Activated CD8-positive, alpha-beta memory T cell treated with anti-CD3 and anti-CD28 coated beads, Interleukin-2, amount 50 U/mL, for 24 hours (primary cell): ENCODE data around the gene ARPC2.
A peak's percentile ranks its signal among the peaks of the same experiment; 100 is the strongest.

Experiments
- DNase-seq: peaks from one replicate; pipeline ENCODE4 v3.0.0-alpha.2; 2020; ENCODE audit errors: extremely low read depth

ARPC2 gene

DNA sequence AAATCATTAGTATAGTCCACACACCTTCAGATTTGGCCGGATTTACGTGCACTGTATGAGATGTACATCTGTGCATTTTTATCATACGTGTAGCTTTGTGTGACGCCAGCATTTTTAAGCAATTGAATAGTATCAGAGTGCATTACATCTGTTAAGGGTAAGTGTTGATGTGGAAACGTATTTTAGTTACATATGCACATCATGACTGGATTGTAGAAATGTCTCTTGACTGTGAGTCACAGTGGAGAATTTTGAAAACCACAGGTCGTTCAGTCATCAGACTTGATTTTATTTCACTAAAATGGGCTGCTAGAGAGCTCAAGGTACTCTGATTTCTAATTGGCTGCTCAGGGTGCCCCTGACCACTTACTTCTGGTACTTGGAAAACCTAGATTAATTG lies 38.5 kb downstream of the ARPC2 start:
- DNase-seq = no peak

DNA sequence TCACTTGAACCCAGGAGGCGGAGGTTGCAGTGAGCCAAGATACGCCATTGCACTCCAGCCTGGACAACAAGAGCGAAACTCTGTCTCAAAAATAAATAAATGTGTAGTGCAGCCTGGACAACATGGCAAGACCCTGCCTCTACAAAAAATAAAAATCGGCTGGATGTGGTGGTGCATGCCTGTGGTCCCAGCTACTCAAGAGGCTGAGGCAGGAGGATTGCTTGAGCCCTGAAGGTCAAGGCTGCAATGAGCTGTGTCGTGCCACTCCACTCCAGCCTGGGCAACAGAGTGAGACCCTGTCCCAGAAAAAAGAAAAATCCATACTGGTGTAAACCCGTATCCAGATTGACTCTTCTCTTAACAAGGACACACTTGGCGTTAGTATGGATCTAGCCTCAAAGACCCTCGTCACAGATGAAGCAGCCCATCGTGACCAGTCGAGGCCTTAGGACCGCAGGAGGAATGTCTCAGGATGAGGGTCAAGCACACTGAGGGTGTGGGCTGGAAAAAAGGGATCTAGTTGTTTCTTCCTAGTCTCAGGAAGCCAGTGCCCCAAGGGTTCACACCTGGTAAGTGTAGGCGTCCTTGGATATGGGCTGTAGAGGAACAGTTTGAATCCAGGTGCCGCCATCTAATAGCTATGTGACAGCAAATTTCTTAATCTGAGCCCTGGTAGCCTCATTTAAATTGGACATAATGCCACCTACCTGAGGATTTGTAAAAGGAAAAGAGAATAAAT lies 39.8 kb downstream of the ARPC2 start:
- DNase-seq = no peak

DNA sequence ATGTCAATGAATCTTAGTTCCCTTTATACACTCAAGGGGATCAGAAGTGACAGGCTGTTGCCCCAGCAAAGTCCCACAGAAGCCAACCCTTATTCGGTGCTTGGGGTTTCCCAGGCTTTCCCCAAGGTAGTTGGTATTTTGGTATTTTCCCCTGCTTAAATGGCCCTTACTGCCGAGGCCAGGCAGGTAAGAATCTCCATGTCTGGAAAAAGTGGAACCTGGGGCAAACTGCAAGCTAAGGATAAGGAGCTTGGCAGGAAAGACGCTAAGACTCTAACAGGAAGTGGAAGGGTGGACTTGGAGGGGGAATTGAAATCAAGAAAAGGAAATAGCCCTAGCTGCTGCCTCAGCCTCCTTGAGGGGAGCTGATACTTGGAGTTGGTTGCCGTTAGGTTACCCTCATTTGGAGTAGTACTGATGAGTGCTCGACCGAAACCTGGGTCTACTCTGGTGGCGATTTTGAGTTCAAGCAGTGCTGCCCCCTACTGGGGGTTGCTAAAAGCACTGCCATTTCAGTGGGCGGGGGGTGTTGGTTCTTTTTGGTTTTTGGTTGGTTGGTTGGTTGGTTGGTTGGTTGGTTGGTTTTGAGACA lies 40.5 kb downstream of the ARPC2 start:
- peak; percentile 30 for DNase-seq

DNA sequence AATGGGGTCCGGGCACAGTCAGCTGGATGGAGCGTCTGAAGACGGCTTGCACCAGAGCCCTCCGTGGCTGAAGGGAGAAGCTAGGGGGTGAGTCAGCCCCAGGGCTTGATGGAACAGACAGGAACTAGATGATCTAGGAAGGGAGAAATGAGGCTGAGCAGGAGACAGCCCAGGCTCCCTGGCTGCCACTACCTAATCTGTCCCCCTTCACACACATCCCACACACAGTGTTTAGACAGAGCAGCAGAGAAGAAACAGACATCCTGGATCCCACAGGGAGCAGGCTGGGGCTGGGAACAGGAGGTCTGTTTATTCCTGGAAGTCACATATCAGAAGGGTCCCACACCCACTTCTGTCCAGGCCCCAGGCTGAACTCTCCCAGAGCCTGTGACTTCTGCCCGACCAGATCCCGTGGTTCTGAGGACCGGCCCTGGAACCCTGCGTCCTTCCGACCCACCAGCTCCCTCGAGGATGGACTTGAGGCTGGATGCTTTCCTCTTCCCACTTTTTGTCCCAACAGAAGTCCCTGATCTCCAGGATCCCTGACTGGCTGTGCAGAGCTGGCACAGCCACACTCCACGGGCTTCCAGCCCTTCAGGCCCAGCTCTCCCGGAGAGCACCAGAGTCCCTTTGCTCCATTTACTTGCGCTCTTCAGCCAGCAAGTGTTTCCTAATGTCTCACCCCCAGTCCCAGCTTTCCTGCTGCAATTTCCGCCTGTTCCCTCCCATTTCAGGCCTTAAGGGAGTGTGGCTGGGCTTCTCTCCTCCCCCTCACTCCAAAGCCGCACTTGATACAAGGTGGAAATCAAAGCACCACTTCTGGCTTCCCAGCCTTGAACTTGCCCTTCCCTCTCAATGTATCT lies 42.3 kb downstream of the ARPC2 start:
- no peak for DNase-seq

DNA sequence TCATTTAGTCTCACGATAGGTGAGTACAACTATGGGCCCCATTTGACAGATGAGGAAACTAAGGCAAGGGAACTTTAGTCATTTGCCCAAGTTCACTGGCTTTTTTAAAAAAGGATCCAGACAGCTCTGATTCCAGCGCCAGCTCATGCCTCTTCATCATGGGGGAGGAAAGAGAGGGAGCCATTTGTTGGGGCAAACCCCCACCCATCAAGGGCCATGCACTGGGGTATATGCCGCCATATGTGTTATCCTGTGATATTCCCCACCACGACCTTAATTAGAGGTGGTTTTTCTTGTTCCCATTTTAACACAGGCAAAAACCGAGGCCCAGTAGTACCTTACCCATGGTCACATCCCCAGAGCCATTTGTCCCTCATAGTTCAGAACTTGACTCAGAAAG lies 43.2 kb downstream of the ARPC2 start:
- no peak for DNase-seq

DNA sequence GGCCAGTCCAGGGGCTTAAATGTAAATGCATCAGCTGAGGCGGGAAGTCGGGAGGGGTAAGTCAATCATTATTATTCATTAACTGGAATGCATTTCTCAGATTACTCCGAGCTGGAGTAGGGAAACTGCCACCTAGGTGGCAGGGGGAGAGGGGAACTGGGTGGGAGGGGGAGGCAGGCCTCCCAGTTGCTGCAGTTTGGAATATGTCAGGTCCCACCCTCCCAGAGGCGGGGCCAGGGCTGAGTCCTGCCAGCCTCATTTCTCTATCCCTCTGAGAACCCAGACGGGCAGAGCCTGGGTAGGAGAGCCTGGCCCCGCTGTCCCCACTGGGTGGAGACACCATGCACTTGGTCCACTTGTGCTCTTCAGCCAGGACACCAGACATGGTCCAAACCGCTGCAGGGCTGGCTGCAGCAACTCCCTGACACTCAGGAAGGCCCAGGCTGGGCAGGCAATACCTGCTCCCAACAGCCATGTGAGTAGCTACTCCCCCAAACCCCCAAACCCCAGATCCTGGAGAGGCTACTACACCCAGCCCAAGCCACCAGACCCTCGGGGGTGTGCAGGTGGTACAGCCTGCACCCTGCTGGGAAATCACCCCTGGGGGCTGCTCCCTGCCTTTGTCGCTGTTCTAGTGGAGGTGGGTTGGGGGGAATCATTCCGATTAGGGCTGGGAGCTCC lies 43.9 kb downstream of the ARPC2 start, which contains the start of gene GPBAR1:
GPBAR1 (plus strand) TSS at position 274 of the 681 bp plus-strand sequence. CDS start 1,710 bp downstream, outside the sequence.
- DNase-seq = no peak

DNA sequence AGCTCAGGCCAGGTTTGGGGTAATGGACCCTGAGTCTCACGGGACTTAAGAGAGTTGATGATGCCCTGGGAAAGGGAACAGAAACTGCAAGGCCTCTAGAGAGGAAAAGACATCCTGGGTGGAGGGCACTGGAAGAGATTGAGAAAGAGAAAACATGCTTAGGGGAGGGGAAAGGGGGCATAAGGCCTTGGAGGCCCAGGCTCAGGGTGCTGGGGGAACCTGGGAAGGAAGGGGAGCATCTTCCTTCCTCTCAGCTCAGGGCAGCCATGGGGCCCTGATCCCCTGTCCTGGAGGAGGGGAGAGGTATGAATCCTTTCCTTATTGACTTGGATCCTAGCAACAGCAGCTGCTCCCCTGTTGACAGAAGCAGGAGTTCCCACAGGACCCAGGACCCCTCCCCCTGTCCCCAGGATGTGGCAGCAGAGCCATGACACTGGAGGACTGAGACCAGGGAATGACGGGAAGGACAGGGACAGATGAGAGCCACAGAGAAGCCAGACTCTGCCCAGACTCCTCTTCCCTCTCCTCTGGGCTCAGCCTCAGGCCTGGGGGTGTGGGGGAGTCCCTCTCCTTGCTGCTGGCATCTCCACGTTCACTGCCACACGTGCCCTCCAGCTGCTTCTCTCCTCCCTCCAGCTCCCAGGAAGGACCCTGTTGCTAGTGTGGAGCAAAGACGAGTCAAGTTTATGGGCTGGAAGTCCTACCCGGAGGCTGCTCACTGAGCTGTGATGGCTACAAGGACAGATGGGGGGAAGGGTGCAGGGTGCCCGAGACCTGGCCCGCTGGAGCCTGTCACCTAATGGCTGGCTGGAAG lies 44.6 kb downstream of the ARPC2 start:
- no peak for DNase-seq

DNA sequence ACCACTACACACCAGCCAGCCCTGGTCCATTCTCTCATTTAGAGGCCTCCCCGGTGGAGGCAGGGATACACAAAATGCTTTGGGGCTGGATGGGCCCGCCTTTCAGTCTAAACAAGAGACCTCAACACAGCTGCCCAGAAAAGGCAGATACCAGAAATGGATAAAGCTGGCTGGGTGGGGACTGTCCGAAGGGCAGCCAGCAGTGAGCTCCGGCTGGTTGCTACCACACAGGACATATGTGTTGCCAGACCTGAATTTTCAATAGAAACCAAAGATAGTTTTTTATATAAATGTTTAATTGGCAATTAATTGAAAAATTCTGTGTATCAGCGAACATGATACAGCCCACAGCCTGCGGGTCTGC lies 45.2 kb downstream of the ARPC2 start:
- no peak for DNase-seq

DNA sequence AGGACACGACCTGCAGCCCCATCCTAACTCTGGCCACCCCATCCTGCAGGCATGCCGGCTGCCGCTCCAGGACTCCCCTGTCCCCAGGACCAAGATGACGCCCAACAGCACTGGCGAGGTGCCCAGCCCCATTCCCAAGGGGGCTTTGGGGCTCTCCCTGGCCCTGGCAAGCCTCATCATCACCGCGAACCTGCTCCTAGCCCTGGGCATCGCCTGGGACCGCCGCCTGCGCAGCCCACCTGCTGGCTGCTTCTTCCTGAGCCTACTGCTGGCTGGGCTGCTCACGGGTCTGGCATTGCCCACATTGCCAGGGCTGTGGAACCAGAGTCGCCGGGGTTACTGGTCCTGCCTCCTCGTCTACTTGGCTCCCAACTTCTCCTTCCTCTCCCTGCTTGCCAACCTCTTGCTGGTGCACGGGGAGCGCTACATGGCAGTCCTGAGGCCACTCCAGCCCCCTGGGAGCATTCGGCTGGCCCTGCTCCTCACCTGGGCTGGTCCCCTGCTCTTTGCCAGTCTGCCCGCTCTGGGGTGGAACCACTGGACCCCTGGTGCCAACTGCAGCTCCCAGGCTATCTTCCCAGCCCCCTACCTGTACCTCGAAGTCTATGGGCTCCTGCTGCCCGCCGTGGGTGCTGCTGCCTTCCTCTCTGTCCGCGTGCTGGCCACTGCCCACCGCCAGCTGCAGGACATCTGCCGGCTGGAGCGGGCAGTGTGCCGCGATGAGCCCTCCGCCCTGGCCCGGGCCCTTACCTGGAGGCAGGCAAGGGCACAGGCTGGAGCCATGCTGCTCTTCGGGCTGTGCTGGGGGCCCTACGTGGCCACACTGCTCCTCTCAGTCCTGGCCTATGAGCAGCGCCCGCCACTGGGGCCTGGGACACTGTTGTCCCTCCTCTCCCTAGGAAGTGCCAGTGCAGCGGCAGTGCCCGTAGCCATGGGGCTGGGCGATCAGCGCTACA lies 45.9 kb downstream of the ARPC2 start:
- no peak for DNase-seq

DNA sequence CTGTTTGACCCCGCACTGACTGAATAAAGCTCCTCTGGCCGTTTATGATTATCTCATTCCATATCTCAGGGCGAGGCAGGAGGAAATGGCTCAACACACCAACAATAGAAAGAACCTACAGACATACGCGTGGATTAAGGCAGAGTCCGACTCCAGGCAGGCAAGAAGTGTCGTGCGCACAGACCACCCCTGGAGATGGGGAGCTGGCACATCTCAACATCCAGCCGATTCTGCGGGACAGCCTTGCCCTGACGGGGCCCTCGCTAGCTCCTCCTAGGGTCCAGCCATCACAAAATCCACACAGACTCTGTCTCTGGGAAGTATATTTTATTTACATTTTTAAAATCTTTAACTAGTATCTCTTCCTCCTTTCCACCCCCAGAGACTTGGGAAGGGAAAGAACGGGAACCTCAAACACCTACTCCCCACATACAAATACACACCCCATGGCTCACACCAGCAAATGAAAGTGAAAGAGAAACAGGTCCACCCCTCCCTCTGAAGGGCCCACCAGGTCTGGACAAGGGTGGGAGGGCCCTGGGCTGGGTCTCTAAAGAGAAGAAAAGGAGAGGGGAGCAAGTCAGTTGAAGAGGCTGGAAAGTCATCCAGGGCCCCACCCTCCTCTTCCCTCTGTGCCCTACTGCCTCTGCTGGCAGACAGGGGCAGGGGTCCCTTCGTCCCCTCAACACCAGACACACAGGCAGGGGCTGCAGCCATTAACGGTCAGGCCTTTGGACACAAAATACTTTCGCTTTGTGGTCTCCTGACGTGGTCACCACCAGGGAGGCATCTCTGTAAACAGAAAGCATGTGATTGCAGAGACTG lies 47.0 kb downstream of the ARPC2 start:
- DNase-seq = no peak

DNA sequence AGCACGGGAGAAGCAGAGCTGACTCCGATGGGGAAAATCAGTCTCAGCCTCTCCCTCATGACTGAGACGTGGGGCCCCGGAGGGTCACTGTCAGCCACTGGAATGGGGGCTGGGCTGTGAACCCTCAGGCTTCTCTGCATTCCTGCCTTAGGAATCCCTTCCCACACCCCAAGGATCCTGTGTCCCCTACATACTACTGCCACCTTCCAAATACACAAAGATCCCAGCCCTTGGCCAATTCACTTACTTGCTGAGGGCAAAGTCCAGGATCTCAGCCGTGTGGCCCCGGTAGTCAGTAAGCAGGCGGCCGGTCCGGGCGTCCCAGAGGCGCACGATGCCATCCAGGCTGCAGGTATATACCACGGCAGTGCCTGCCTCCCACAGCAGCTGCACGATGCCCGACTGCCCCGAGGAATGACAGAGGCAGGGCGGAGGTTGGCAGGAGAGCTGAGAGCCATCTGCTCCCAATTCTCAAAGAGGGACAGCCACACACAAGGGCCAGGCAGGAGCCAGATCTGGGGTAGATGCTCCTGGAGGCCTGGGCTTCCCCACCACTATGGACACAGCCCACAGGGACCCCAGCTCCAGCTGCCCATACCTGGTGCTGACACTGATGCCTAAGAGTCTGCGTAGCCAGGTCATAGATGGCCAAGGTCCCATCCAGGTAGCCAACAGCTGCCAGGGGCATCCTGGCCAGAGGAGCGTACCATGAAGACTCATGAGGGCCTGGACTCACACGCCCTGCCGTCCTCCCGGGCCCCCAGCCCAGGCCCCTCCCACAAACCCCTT lies 48.0 kb downstream of the ARPC2 start:
- DNase-seq = no peak

DNA sequence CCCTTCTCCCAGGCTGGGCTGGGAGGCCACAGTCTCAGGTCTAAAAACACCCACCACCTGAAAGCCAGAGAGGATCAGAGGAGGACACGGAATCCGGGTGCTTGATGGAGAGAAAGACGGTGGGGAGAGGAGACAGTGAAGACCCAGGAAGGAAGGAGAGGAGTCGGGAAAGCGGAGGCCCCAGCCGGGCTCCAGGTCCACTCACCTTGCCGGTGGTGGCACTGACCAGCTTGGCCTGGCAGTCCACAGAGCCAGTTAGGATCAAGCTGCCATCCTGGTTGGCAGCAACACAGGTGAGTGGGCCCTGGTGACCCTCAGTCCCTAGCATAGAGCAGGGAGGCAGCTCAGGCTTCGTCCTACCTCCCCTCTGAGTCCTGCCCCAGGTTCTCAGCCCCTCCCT lies 48.6 kb downstream of the ARPC2 start:
- no peak for DNase-seq

DNA sequence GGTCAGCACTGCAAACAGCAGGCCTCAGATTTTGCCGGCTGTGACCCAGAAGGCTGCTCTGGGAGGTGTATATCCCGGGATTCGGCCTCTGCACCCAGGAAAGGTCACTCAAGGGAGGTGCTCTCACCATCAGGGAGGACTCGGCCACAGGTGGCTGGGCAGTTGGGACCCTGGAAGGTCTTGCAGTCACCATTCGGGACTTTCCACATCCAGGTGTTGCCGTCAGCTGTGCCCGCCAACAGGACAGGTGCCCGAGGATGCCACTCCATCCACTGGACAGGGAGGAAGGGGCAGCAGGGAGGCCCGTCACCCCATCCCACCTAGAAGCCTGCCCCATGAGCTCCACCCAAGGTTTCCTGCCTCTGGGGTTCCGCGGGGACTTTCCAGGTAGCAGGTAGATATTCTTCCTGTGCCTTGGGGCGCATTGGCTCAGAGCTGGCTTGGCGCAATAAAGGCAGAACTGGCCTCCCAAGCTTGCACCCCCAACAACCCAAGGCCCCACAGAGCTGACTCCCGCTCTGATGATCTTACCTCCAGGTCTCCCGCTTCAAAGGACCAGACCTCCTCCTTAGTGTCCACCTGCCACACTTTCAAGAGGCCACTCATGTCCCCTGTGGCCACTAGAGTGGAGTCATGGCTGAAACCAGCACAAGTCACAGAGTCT lies 49.5 kb downstream of the ARPC2 start:
- no peak for DNase-seq

DNA sequence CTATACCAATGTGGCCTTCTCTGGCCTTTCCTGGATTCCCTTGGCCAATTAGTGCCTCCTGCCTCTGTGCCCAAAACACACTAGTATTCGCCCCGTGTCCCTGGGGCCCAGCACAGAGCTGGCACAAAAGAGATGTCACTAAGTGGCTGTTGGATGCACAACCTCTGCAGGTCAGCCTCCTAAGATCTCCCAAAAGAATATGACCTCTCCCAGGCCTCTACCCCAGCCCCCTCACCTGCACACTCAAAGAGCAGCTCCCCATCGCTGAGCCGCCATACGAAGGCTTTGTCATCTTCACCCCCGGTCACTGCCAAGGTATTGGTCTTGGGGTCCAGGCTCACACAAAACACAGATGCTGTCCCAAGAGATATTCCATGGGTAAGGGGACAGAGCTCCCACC lies 50.3 kb downstream of the ARPC2 start:
- DNase-seq = no peak

DNA sequence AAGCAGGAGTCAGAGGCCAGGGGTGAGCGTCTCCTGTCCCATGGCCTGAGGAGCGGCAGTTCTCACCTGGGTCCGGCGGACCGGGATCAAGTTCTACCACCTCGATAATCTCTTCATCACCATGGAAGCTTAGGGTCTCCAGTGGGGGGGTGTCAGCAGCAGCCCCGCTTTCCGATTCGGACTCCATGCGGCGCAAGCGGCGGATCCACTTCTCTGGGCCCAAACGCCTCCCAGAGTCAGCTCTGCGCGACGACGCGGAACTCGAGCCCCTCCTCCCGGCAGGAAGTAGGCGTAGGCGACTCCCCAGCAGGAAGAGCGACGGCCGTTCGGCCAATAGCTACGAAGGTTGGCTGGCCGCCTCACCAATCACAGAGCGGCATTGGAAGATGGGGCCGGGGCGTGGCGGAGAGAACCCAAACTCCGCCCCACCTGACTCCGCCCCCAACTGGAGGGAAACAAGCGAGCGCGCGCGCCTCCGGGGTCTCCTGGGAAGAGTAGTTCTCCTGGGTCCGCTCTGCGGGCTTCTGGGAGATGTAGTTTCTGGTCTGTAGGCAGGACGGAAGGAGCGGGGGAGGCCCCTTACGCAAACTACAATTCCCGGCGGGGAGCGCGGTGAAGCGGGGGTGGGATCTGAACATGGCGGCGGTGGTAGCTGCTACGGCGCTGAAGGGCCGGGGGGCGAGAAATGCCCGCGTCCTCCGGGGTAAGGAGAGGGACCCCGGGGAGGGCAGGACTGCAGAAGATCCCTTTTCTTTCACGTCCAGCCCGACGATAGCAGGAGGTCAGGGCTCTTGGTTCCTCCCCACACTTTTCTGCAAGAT lies 53.1 kb downstream of the ARPC2 start, which contains the start of the genes AAMP and PNKD:
AAMP (minus strand) TSS at position 238 of the 821 bp plus-strand sequence; CDS start at position 187, 51 bp downstream.
PNKD (plus strand) TSS at position 620 of the 821 bp plus-strand sequence; CDS start at position 637, 17 bp downstream.
- peak; percentile 99 for DNase-seq

DNA sequence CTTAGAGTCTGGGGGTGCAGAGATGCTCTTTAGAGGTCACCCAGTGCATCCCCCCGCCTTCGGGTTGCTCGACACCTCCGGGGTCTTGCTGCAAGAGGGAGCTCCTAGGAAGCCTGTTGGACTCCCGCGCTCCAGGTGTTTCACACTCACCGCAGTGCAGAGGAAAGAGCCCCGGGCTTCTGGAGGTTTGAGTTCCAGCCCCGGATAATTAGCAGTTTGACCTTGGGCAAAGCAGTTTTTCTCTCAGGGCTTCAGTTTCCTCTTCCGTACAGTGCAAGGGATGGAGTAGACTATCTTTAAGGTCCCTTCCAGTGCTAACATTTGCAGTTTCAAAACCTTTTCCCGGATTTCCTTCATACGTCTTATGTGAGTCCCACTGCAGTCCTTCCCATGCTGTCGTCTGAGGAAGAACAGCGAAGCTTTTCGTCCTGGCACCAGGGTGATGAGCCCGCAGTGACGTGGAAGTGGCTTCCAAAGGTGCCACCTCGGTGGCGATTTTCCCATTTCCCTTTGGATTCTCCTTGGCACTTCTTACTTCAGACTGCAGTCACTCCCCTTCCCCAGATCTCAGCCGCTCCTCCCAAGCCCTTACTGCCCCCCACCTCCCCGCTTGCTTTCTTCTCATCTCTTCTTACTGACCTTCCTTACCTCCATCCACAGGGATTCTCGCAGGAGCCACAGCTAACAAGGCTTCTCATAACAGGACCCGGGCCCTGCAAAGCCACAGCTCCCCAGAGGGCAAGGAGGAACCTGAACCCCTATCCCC lies 53.9 kb downstream of the ARPC2 start:
- no peak for DNase-seq
